ENCODE data around the gene RPRD2. TPM values are rescaled to one million over a fixed set of nuclear protein-coding genes. Genes with fewer than 3 reads are reported as not detected.

Gene RPRD2
- total and polyA plus RNA-seq, 2 experiments from 2014 or later, result 16.8 to 20.4 TPM

- Histone ChIP-seq H3K79me2 (replicated peaks; ENCODE audit: insufficient read depth) (no peaks in the 10 kb centered on the region), H2AFZ (no peak overlapping the region), H3F3A (replicated peaks; ENCODE audit: low read depth) (no peaks in the 10 kb centered on the region), H3K4me3 (no peak overlapping the region), H3K36me3 (ENCODE audit: insufficient read depth) (no peaks in the 10 kb centered on the region), H3K4me2 (no peak overlapping the region), H3K9me2 (ENCODE audit: insufficient read depth) (no peaks in the 10 kb centered on the region), H3K4me1 (ENCODE audit: insufficient read depth) (no peaks in the 10 kb centered on the region), H4K20me1 (replicated peaks; ENCODE audit: insufficient read depth) (no peaks in the 10 kb centered on the region), H3K27ac (ENCODE audit: low read depth) (no peak overlapping the region), H3K27me3 (ENCODE audit: insufficient read depth) (no peaks in the 10 kb centered on the region)
- no peak overlapping the region for H3K4me3 Mint-ChIP-seq
- no peaks in the 10 kb centered on the region for H3K9me3 Mint-ChIP-seq
- DNase-seq (ENCODE audit: low spot score), result no peak
- no peaks in the 10 kb centered on the region for H3K4me1 Mint-ChIP-seq
- TF ChIP-seq CREB1 (CRISPR knock-in tag; IDR thresholded peaks at IDR 0.05; ENCODE audit: low read depth) (no peak), ZNF114 (CRISPR knock-in tag; IDR thresholded peaks at IDR 0.05) (no peak), EZH2phosphoT487 (IDR thresholded peaks at IDR 0.05; ENCODE audit: unreplicated experiment) (no peak), CTCF (conservative IDR thresholded peaks at IDR 0.05; ENCODE audit: low read depth in 2 of 2) (no peak), JUNB (IDR thresholded peaks at IDR 0.05; ENCODE audit: unreplicated experiment) (no peak), POLR2AphosphoS5 (IDR thresholded peaks at IDR 0.05; ENCODE audit: low read depth) (no peak), REST (IDR thresholded peaks at IDR 0.05; ENCODE audit: unreplicated experiment) (no peak), EZH2 (IDR thresholded peaks at IDR 0.05; ENCODE audit: low read depth, unreplicated experiment) (no peak), STAT1 (IDR thresholded peaks at IDR 0.05; ENCODE audit: unreplicated experiment) (no peak)
- no peaks in the 10 kb centered on the region for H3K27me3 Mint-ChIP-seq (ENCODE audit: insufficient read depth, low read depth, poor library complexity)
- H3K36me3 Mint-ChIP-seq (ENCODE audit: low read depth), result no peaks in the 10 kb centered on the region
- H3K27ac Mint-ChIP-seq, result no peak overlapping the region
- ATAC-seq, result no peak
Observed at GRCh38 chr1:150525348-150525747, 161.4 kb downstream of the RPRD2 start.

Small RNAs within 50 kb of the gene (microRNA-seq; reads per million reads assigned to microRNA genes)
- not detected for gene MIR6878

Other genes with a start within 250 kb of the RPRD2 start
- gene PLEKHO1, start 214.2 kb upstream of the RPRD2 start, total RNA-seq (2014; rRNA removed; shearing (Covaris generic)), result 26.3 and 34.3 TPM in 2 replicates
- 33.1 and 36.7 TPM in 2 replicates for gene PLEKHO1, start 214.2 kb upstream of the RPRD2 start, polyA plus RNA-seq (2016; fragmentation: Nextera tagmentation; extraction: Ambion mirVana)
- gene ANP32E, start 128.0 kb upstream of the RPRD2 start, total RNA-seq (2014; rRNA removed; shearing (Covaris generic)), result 88.6 and 100 TPM in 2 replicates
- gene ANP32E, start 128.0 kb upstream of the RPRD2 start, polyA plus RNA-seq (2016; fragmentation: Nextera tagmentation; extraction: Ambion mirVana), result 244 and 257 TPM in 2 replicates
- gene CA14, start 106.4 kb upstream of the RPRD2 start, total RNA-seq (2014; rRNA removed; shearing (Covaris generic)), result 41.3 and 42.9 TPM in 2 replicates
- gene CA14, start 106.4 kb upstream of the RPRD2 start, polyA plus RNA-seq (2016; fragmentation: Nextera tagmentation; extraction: Ambion mirVana), result 47.4 and 50.2 TPM in 2 replicates
- gene APH1A, start 95.1 kb upstream of the RPRD2 start, total RNA-seq (2014; rRNA removed; shearing (Covaris generic)), result 82.7 and 85.3 TPM in 2 replicates
- 16.5 and 17.7 TPM in 2 replicates for gene APH1A, start 95.1 kb upstream of the RPRD2 start, polyA plus RNA-seq (2016; fragmentation: Nextera tagmentation; extraction: Ambion mirVana)
- 6.6 and 18.5 TPM in 2 replicates for gene C1orf54, start 91.4 kb upstream of the RPRD2 start, total RNA-seq (2014; rRNA removed; shearing (Covaris generic))
- gene C1orf54, start 91.4 kb upstream of the RPRD2 start, polyA plus RNA-seq (2016; fragmentation: Nextera tagmentation; extraction: Ambion mirVana), result 35.5 and 39.4 TPM in 2 replicates
- 6.6 and 9.3 TPM in 2 replicates for gene CIART, start 81.6 kb upstream of the RPRD2 start, total RNA-seq (2014; rRNA removed; shearing (Covaris generic))
- gene CIART, start 81.6 kb upstream of the RPRD2 start, polyA plus RNA-seq (2016; fragmentation: Nextera tagmentation; extraction: Ambion mirVana), result 16.4 and 16.6 TPM in 2 replicates
- gene MRPS21, start 70.3 kb upstream of the RPRD2 start, total RNA-seq (2014; rRNA removed; shearing (Covaris generic)), result 51.2 and 51.7 TPM in 2 replicates
- gene MRPS21, start 70.3 kb upstream of the RPRD2 start, polyA plus RNA-seq (2016; fragmentation: Nextera tagmentation; extraction: Ambion mirVana), result 313 and 335 TPM in 2 replicates
- gene PRPF3, start 42.6 kb upstream of the RPRD2 start, total RNA-seq (2014; rRNA removed; shearing (Covaris generic)), result 51.0 and 55.9 TPM in 2 replicates
- 28.7 and 34.3 TPM in 2 replicates for gene PRPF3, start 42.6 kb upstream of the RPRD2 start, polyA plus RNA-seq (2016; fragmentation: Nextera tagmentation; extraction: Ambion mirVana)
- gene TARS2, start 123.3 kb downstream of the RPRD2 start, total RNA-seq (2014; rRNA removed; shearing (Covaris generic)), result 27.1 and 28.4 TPM in 2 replicates
- 19.5 and 20.3 TPM in 2 replicates for gene TARS2, start 123.3 kb downstream of the RPRD2 start, polyA plus RNA-seq (2016; fragmentation: Nextera tagmentation; extraction: Ambion mirVana)
- 0.43 and 1.1 TPM in 2 replicates for gene ECM1, start 144.0 kb downstream of the RPRD2 start, total RNA-seq (2014; rRNA removed; shearing (Covaris generic))
- gene ECM1, start 144.0 kb downstream of the RPRD2 start, polyA plus RNA-seq (2016; fragmentation: Nextera tagmentation; extraction: Ambion mirVana), result 0.30 and 0.74 TPM in 2 replicates
- not detected in 2 replicates for gene FALEC, start 151.6 kb downstream of the RPRD2 start, total RNA-seq (2014; rRNA removed; shearing (Covaris generic))
- 1.7 and 2.6 TPM in 2 replicates for gene FALEC, start 151.6 kb downstream of the RPRD2 start, polyA plus RNA-seq (2016; fragmentation: Nextera tagmentation; extraction: Ambion mirVana)
- gene ADAMTSL4, start 185.3 kb downstream of the RPRD2 start, total RNA-seq (2014; rRNA removed; shearing (Covaris generic)), result 3.6 and 5.3 TPM in 2 replicates
- gene ADAMTSL4, start 185.3 kb downstream of the RPRD2 start, polyA plus RNA-seq (2016; fragmentation: Nextera tagmentation; extraction: Ambion mirVana), result 4.6 and 5.8 TPM in 2 replicates
- gene MCL1, start 215.5 kb downstream of the RPRD2 start, total RNA-seq (2014; rRNA removed; shearing (Covaris generic)), result 237 and 244 TPM in 2 replicates
- gene MCL1, start 215.5 kb downstream of the RPRD2 start, polyA plus RNA-seq (2016; fragmentation: Nextera tagmentation; extraction: Ambion mirVana), result 46.7 and 55.3 TPM in 2 replicates